D341Med (cell line): ENCODE measurements around the gene CCM2.
A peak's percentile ranks its signal among the peaks of the same experiment; 100 is the strongest.
"Not testable (repeated sequence)": the region's sequence is repeated elsewhere in the genome, so short reads cannot be mapped to it uniquely, and the experiment has no call there.

Source experiments
- DNase-seq: peaks from one replicate; pipeline ENCODE4 v3.0.0; 2012; ENCODE audit warnings: low spot score

CCM2 gene

DNA sequence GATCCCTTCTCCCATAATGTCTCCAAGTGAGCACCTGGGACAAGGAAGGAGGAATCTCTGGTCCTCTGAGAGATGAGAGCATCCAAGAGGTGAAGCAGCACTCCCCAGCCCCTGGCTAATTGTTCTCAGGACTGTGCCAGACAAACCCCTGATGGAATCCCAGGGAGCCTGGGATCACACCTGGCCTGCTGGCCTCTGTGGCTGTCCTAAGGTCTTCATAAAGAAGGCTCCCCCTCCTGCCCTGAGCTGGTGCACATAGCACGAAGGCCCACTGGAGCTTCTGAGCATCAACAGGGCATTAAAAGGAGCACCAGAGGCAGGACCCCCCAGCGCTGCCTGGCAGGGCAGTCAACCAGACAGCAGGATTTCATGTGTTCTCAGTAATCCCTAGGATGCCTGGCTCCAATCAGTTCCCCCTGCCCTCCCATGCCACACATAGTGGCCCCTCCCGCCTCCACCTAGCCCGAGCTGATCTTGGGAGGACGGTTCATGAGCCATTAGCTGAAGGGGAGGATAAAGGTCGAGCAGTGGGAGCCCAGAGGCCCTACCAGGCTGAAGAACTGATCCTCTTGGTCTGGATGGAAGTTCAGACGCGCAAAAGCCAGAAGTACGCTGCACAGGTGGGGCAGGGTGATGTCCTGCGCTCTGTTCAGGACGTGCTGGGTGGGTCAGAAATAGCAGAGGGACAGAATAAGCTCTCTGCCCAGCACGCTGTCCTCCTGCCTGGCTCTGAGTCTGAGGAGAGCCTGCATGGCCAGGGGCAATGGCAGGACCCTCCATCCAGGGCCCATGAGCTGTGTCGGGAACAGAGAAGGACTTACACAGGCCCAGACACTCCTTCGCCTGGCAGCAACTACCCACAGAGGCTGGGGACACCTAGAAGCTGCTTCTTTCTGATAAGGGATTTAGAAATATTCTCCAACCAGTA is 103.0 kb downstream of the CCM2 start:
- DNase-seq = peak; percentile 20

DNA sequence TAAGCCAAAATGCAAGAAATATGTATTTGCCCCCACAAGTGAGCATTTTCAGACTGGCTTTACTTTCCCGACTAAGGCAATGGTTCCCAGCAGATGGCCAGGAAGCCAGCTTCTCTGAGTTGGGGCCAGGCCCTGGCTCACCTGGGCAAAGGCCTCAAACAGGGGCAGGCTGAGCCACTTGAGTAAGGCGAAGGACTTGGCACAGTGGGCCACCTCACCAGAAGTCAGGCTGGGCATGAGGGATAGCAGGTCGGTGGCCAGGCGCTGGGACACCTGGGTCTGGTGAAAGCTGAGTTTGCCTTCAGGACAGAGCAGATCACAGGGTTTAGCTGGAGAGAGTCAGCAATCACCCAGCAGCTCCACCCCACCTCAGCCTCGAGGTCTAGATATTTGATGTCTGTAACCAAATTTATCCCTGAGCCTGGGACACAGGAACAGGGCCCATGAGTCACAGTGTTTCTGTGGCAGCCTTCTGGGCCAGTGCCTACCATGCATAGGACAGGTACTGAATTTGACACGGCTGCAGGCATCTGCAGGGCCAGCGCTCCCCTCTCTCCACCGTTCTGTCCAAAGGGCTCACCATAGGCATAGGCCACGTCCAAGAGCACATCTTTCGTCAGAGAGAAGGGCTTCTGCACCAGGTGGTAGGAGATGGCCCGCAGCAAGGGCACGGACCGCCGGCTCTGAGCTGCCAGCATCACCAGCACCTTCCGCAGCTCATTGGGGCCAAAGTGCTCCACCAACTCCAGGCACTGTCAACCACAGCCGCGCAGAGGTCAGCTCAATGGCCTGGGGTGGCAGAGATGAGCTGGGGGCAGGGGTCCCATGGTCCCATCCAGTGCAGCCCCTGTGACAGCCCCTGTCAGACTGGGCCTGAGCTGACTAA is 104.2 kb downstream of the CCM2 start:
- DNase-seq = peak; percentile 18

DNA sequence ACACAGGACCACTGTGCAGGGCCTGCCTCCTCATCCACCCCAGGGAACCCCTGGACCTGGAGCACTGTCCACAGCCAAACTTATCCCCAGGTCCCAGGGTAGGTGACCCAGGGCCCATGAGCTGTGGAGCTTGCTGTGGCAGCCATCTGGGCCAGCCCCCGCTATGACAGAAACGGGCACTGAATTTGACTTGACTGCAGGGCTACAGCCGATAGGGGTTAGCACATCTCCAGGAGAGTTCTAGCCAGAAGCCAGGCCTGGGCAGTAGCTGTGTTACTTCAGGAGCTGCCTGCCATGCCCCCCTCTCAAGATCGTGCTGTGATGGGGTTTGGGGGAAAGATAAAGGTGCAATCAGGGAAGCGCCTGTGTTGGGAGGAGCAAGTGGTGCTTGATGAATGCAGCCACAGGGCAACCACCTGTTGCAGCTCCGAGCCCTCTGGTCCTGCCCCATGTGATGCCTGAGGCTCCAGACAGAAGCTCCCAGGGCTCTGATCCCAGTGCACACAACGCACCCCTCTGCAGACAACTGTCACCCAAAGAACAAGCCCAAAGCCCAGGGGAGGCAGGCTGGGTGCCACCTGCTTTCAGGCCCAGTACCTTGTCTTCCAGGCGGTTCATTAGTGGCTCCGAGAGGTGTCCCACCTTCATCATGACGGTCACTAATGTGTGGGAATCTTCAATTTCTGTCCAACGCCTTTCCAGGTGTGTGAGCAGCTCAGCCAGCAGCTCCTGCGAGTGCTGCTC is 105.0 kb downstream of the CCM2 start:
- DNase-seq = peak; percentile 28

DNA sequence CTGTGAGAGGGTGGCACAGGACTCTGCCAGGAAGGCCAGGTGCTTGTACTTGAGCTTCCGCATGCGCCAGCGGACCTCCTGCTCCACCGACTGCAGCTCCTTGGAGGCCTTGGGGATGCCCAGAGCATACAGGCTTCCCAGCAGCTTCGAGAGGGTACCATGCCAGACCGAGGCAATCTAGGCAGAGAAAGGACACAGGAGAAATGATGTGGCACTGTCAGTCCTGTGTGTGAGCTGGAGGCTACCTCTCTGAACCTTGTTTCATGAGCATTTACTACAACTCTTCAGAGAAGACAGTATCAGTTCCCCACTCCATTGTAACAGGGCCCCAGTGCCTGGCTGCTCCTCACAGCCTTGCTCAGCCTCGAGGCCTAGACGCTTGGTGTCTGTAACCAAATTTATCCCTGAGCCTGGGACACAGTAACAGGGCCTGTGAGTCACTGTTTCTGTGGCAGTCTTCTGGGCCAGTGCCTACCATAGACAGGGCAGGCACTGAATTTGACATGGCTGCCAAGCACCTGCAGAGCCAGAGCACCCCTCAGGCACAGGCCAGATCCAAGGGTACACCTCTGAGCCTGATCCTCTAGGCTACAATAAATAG is 105.7 kb downstream of the CCM2 start:
- peak; percentile 13 for DNase-seq

DNA sequence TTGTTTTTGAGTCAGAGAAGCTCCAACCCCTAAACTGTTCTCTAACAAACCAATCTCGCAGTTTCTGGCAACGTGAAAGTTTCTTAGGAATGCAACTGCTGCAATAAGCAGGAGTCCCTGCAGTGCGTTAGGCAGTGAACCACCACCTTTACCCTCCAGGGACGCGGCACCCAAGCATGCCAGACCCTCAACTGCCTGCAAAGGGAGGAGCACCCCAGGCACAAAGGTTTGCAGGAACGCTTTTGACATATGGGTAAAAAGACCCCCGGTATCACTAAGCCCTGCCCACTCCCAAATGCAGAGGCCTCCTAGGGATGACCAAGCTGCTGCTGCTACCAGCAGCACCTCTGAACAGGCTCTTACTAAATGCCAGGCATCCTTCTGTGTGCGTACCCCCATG is 106.8 kb downstream of the CCM2 start:
- DNase-seq = no peak

DNA sequence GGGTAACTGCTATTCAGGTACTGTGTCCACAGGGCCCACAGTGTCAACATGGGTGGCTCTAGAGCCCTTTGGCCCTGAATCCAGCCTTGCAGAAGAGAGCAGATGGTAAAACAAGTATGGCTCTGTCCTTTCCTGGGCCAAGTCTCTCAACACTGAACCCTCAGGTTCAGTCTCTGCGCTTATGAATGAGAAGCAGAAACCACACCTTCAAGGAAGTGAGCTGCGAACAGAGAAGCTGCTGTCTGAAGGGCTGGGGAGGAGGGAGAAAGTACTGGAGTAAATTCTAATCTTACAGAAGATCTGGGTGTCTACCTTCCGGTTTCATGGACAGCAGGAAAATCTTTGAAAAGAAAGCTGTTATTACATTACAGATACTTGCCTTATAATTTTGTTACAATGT is 107.4 kb downstream of the CCM2 start:
- no peak for DNase-seq

DNA sequence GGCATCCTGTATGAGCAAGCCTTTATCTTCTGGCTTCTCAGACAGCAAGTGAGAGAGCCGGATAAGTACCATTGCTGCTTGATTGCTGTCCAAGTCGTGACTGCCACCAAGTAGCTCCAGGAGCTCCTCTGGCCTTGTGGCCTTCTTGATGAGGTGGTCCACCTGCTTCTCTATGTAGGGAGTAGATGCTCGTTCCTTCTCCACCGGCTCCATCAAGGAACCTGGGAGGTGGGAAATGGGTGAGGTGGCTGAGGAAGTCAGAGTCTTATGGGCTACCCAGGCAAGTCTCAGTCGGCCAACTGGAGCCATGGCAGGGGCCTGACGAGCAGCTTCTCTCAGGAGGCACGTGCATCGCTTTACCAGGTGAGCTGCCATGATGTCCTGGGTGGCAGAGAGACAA is 108.9 kb downstream of the CCM2 start:
- no peak for DNase-seq

DNA sequence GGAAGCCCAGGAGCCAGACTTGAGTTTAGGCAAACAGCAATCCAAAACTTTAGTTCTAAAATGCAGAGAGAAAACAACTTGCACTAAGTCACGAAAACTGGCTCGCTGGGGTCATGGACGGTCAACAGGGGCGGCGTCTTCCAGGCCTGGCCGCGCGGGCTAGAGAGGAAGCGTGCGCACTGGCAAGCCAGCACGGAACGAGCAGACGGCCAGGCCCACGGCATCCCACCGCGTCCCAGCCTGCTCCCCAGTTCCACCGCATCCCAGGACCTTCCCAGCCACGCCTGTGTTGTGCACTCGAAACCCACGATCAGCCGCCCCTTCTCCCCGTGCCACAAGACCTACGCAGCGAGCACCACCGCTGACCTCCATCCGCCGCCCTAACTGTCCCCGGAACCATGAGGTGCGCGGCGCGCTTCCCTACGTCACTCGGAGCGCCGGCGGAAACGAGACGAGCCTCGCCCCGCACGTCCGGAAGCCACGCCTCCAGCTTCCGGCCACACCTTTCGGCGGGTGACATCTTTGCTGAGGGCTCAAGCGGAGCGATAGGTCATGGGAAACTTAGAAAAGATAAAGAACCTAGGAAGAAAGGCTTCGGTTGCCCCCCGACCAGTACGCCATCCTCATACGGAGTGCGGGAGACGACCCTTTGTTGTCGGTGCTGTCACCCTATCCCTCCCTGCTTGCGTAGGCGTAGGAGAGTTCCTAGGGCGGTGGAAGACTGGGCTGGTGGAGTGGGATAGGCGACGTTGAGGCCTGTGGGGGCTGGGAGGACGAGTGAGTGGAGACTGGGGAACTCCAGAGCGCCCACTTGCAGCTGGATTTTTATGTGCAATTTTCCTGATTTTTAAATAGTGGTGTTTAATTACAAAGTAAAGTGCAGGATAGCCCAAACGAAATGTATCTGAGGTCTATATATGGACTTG is 111.6 kb downstream of the CCM2 start, which contains the start of gene TBRG4:
TSS of gene TBRG4 (minus strand) at position 400 of the 926 bp plus-strand sequence. CDS start 2,460 bp downstream, outside the sequence.
- DNase-seq = peak; percentile 96

DNA sequence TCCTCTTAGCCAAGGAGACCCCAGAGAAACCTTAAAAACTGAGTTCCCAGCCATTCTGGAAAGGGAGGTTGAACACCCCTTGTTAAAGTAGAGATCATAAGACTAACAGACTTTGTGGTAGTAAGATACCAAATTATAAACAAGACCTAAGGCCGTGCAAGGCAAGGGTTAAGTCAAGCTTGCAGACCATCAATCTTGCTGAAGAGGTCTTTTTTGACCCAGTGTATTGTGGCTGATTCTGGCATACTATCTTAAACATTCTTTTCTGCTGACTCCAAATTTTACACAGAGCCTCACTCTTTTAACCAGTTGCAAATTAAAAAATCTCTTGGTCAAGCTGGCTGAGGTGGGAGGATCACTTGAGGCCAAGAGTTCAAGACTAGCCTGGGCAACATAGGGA is 112.6 kb downstream of the CCM2 start:
- DNase-seq = no peak

DNA sequence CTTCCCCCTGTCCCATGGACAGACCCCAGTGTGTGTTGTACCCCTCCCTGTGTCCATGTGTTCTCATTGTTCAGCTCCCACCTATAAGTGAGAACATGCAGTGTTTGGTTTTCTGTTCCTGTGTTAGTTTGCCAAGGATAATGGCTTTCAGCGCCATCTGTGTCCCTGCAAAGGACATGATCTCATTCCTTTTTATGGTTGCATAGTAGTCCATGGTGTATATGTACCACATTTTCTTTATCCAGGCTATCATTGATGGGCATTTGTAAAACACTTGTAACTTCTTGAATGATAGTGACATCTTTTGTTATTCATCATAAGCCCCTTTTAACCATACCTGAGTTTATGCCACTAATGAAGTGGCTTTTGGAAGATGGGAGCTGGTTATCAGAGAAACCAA is 114.3 kb downstream of the CCM2 start:
- DNase-seq = not testable (repeated sequence)

DNA sequence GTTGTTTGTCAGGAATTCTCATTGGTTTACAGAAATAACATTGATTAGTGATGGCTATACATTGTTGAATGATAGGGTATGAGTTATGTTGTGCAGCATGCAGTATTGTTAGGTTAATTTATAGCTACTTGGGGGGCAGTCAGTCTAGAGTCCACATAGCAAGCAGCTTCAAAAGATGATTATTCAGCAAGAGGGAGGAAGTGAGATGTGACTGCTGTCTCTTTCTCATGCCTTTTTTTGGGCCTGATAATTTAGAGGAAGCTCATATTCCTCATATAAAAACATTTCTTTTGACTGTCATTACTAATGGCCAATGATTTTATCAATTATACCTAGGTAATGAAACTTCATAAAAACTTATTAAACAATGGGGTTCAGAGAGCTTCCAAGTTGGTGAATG is 114.9 kb downstream of the CCM2 start:
- DNase-seq = no peak

DNA sequence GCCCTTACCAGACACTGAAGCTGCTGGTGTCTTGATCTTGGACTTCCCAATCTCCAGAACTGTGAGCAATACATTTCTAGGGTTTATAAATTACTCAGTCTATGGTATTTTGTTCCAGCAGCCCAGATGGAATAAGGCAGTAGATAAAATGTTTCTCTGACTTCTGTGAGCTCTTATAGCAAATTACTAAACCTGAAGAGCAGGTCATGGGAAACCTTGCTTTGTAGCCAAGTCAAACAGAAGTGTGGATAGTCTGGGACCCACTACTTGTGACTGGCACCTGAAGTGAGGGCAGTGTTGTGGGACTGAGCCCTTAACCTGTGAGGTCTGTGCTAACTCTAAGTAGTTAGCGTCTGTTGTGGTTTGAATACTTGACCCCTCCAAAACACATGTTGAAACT is 116.0 kb downstream of the CCM2 start:
- no peak for DNase-seq

DNA sequence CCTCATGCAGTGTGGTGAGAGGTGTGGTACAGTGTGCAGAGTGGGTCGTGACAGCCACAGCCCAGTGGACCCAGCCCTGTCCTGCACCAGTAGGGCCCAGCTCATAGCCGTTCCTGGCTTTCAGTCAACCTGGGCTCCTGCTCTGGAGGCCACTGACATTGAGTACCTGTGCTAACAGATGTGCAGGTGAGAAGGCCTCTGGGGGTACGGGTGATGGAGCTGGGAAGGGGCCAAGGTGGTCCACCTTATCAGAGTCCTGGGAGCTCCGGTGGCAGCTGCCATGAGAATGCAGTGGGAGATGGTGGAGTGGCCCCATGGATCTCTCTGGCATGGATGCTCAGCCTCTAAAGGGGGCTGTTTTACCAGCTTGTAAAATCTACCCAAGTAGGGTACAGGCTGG is 117.6 kb downstream of the CCM2 start:
- no peak for DNase-seq

DNA sequence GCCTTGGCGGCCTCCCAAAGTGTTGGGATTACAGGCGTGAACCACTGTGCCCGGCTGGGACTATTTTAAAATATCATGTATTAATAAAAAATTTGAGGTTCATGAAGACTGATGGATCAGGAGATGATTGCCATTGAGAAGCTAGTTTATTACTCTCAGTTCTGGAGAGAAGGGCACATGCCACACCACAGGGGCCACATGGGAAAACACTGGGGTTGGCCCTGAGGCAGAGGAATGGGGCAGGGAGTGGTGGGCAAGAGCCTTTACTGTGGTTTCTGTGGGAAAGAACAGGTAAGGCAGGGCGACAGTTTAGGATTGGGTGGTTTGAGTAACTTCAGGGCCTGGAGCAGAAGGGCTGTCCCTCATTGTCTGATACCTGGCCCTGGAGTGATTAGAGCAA is 118.3 kb downstream of the CCM2 start:
- no peak for DNase-seq

DNA sequence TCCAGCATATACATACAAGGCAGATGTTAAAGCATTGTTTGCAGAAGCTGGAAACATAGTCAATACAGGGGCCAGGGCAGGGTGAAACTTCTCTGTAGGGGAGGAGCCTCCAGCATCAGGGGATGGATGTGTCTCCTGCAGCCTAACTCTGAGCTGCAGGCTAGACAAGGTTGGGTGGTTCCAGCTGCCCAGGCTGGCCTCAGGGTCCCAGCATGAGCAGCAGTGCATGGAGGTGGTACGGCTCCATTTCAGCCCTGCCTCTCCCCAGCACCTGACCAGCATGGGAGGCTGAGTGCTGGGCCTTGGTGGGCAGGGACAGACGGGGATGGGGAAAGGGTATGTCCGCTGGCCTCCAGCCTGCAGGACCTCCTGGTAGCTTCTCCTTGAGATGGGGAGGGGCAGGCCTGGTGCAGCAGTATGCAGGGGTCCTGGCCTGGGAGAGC is 118.9 kb downstream of the CCM2 start:
- DNase-seq = no peak

DNA sequence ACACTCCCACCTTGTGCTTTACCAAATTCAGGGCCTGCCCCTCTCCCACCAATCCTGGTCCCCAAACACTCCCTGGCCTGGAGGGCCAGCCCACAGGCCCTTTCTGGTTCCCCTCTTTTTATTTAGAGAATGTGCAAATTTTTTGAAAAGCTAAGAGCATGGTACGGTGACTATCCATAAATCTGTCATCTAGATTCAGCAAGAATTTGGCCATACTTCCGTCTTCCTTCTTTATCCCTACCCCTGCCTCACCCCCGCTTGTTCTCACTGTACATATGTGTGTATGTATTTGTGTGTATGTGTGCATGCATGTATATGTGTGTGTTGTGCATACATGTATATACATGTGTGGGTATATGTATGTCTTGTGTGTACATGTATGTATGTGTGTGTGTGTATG is 119.5 kb downstream of the CCM2 start:
- no peak for DNase-seq

DNA sequence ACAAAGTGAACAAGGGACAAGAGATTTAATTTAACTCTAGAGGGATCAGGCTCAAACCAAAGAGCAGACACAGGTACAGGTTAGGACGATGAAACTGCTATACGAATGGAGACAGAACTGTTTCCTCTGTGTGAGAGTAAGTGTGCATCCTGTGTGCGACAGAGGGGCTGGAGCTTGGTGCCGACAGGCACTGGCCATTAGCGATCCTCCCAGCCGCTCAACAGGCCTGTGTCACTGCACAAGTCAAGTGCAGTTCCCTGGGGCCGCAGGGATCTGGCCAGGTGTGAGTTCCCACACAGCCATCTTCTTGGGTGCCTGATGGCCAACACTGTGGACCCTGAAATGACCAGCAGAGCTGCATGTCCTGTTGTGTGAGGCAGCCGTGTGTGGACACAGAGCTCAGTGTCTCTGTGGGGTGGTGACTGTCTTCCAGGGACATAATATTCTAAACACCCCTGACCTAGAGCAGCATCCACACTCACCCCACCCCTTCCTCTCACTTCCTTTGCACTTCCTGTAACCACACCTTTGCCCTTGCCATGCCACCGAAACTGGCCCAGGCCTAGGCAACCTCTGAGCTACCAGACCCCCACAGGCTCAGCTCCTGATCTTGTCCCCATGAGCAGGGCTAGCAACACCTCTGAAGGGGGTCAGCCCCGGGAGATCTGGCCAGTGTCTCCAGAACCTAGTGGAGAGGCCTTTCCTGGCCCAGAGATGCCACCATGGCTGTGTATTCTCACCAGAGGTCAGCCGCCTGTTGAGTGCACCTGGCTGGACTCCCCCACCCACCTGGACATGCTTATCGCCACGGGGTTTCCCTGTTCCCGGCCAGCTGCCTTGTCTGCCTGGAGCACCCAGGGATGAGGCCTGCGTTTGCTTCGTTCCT is 123.2 kb downstream of the CCM2 start:
- DNase-seq = peak; percentile 26

DNA sequence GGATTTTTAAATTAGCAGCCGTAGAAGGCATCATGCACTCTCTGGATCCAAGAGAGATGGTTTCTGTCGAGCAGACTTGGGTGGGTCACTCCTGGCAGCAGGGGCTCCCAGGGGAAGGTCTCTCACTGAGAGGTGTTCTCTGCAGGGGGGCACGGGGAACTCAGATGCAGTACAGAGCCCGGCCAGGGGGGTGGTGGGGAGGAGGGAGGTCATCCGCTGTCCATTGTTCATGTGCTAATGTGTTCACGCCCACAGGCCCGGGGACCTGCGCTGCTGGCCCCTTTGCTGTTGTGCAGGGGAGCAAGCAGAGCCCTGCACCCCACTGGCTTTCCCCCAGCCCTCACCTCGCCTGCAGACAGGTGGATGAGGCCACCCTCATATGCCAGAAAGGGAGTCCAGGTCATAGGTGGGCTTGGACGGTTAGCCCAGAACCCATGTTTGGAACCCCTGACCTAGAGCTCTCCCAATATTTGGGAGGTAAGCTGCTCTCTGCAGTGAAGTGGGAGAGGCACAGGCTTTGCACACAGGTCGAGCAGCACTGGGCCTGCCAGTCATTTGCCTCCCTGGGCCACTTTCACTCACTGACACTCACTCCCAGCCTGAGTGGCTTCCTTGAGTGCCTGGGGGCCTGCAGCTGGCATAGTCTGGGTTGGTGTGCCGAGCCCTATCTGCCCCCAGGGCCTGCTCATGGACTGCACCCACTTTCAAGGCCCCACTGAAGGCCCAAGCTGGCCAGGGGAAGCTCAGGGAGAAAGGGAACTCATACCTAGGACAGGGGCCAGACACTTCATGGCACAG is 124.1 kb downstream of the CCM2 start:
- DNase-seq = peak; percentile 20
